Hindlimb muscle (tissue), 1 donor: Measurements from ENCODE around the gene LILRA5. TPM values are rescaled to one million over a fixed set of nuclear protein-coding genes. Genes with fewer than 3 reads are reported as not detected.
"Not testable (repeated sequence)": the region's sequence is repeated elsewhere in the genome, so short reads cannot be mapped to it uniquely, and the experiment has no call there.

Experiments used
- DNase-seq: peaks from one replicate; pipeline ENCODE4 v3.0.0-alpha.2; 2013
- polyA plus RNA-seq: library from polyadenylated mRNA; unstranded; fragments of 120-200 nt; gene quantifications from one replicate; pipeline ENCODE4 v1.2.1, GENCODE V29; 2013; ENCODE audit not compliant: insufficient read length

Gene LILRA5
- 0.56 TPM for polyA plus RNA-seq

DNA sequence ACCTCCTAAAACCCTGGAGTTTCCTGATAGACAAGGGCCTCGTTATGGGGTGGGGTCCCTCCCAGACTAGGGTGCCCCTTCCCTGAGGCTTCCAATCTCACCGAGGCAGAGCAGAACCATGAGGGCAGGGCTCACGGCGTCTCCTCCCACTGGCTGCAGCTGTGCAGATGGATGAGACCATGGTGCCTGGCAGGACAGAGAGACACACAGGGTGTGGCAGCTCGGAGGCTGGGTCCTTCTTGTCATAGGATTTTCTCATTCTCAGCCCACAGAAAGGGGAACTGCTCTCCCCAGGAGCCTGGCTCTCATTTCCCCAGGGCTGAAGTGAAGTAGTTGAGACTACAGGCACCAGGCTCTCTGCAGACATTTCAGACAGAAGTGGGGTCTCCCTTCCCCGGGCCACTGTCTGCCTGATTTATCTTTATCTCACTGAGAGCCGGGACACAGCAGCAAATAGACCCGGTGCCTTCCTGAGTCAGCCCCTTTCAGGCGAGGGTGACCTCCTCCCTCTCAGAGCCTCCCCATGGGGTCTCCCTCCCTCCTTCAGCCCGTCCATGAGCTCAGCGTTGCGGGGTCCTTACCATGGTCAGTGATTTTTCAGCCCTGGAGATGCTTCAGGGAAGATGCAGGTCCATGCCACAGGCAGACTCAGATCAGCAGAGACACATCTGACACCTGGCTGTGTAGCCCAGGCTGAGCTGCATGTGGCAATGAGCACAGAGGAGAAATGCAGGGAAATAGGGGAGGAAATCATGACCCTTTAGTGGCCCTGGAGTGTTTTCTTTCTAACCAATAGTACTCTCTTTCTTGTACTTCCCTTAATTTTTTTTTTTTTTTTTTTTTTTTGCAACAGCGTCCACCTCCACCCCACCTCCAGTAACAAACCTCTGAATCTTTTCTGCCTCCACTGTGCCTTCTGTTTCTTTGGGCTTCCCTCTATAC is at the start of gene LILRA5:
TSS of gene LILRA5 (minus strand) at position 731 of the 942 bp plus-strand sequence. CDS start at position 584, 147 bp downstream.
- no peak for DNase-seq

GRCh38 chr19:54361680-54362422 is 48.9 kb upstream of the LILRA5 start:
- not testable (repeated sequence) for DNase-seq

- DNase-seq = not testable (repeated sequence)
Measured at GRCh38 chr19:54359149-54359820, 46.3 kb upstream of the LILRA5 start.

GRCh38 chr19:54357381-54357780 is 44.4 kb upstream of the LILRA5 start:
- DNase-seq = no peak

- DNase-seq = no peak
Measured at GRCh38 chr19:54356444-54357056, 43.6 kb upstream of the LILRA5 start.

GRCh38 chr19:54355675-54356074 is 42.7 kb upstream of the LILRA5 start:
- DNase-seq = no peak

DNA sequence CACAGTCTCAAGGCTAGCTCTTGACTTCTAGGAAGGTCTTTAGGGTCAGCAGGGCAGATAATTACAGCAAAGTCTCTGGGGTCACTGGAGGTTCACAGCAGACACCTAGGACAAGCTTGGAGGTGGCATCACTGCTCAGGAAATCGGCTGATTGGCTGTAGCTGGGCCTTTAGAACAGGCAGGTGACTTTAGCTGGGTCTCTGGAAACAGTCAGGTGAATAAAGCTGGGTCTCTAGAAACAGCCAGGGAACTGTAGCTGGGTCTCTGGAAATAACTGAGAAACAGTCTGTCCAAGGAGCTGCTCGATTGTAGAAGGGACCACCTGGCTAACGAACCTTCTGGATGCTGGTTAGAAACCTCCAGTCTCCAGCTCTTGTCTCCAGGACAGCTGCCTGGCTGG is 41.8 kb upstream of the LILRA5 start:
- no peak for DNase-seq

GRCh38 chr19:54352546-54352945 is 39.6 kb upstream of the LILRA5 start:
- DNase-seq = no peak

GRCh38 chr19:54352041-54352440 is 39.1 kb upstream of the LILRA5 start:
- no peak for DNase-seq

DNA sequence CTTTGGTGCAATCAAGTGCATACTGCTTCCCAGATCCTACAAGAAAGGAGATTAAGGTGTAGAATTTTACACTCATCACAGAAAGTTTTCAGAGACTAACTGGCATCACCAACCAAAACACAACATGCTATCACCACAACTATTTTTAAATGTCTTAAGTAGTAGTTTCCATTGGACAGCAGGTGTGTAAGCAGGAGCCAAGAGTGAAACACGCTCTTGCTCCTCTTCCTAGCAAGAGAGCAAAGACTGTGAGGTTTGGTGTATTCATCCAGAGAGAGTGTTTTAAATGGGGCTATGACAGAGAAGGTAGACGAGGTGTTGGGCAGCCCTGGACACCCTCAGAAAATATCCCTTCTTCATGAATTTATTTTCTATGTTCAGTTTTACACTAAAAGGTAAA is 38.5 kb upstream of the LILRA5 start:
- DNase-seq = no peak

- peak; percentile 21 for DNase-seq
Measured at GRCh38 chr19:54345938-54346386, 33.0 kb upstream of the LILRA5 start.

DNA sequence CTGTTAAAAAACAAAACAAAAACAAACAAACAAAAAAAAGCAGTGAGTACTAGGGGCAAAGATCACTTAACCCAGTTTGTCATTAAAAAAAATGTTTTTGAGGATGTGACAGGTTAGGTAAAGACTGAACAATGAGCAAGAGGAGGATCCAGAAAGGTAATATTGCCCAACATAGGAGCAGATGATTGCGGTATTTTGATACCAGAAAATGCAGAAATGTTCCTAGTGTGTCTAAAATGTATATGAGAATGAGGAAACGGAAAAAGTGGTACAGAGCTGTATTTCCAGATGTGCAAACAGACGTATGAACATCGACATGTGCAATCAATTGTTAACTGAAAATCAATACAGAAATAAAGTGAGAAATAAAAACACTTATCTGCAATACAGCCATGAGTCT is 30.9 kb upstream of the LILRA5 start:
- no peak for DNase-seq

DNA sequence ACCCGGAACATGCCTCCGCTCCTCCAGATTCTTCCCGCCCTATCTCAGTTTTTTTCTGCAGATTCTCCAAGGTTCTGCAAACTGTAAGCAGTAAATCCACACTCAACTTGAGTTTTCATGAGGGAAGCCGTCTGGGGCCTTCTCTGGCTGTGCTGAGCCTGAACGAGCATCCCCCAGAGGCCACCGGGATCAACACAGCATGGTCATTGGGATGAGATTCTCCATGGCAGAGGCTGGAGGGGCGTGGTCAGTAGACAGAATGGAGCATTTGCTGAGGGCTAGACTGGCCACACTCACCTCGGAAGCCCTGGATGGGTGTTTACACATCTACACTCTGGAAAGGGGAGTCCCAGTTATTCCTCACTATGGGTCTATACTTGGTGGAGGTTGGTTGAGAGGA is 28.3 kb upstream of the LILRA5 start:
- no peak for DNase-seq

GRCh38 chr19:54339646-54340358 is 26.8 kb upstream of the LILRA5 start:
- no peak for DNase-seq

DNA sequence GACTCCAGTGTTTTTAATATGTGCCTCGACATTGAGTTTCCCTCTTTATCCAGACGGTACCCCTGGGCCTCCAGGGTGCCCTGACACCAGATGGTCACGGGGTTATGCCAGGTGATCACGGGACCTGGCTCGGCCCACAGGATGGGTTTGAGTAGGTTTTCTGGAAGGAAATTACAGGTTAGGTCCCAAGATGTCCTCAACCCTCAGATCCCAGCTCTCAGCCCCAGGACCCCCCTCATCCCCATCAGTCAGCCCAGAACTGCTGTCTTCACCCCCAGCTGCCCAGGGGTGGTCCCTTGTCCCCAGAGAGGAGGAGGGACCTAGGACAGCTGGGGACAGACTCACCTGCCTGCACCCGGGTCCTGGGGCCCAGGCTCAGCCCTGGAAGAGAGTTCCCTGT is 25.6 kb upstream of the LILRA5 start:
- DNase-seq = no peak

- no peak for DNase-seq
Measured at GRCh38 chr19:54337858-54338230, 24.9 kb upstream of the LILRA5 start.

- DNase-seq = no peak
Measured at GRCh38 chr19:54336893-54337857, 24.2 kb upstream of the LILRA5 start.

GRCh38 chr19:54335979-54336892 is 23.3 kb upstream of the LILRA5 start:
- DNase-seq = no peak

DNA sequence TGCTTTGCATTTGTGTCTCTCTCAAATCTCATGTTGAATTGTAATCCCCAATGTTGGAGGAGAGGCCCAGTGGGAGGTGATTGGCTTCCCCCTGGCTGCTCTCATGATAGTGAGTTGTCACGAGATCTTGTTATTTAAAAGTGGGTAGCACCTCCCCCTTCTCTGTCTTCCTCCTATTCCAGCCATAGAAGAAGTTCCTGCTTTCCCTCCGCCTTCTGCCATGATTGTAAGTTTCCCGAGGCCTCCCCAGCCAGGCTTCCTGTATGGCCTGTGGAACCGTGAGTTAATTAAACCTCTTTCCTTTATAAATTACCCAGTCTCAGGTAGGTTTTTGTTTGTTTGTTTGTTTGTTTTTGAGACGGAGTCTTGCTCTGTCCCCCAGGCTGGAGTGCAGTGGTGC is 22.2 kb upstream of the LILRA5 start:
- DNase-seq = no peak
